B cell (primary cell): Measurements from ENCODE around the gene SLC35E2B.
"Not testable (repeated sequence)": the region's sequence is repeated elsewhere in the genome, so short reads cannot be mapped to it uniquely, and the experiment has no call there.

ENCODE experiments used
- EZH2 ChIP-seq: IDR thresholded peaks from 2 replicates; pipeline ENCODE4 v1.6.1; 2012; ENCODE audit warnings: borderline replicate concordance, low read depth, mild to moderate bottlenecking, moderate library complexity, low read length; ENCODE audit not compliant: insufficient read depth, poor library complexity, severe bottlenecking
- TF ChIP-seq, protein P1 (sequence below): fragments of 200-600 bp; IDR thresholded peaks from one replicate; pipeline ENCODE4 v1.8.0; 2022; ENCODE audit warnings: antibody characterized with exemption, mild to moderate bottlenecking

DNA sequence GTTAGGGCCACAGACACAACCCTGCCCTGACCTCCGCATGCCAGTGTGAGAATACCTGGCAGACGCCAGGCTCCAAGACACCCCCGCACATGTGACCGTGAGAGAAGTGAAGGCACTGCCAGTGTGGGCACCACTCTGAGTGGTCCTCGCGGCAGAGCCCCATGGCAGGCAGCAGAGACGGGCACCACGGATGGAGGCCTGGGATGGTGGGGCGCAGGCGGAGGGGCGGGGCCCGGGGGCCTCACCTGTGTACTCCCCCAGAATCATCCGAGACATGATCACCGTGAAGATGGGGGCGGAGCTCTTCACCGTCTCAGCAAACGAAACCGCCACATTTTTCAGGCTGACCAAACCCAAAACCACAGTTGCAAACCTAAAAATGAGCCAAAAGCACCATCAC is 17.4 kb downstream of the SLC35E2B start:
- TF ChIP-seq, protein P1, sequence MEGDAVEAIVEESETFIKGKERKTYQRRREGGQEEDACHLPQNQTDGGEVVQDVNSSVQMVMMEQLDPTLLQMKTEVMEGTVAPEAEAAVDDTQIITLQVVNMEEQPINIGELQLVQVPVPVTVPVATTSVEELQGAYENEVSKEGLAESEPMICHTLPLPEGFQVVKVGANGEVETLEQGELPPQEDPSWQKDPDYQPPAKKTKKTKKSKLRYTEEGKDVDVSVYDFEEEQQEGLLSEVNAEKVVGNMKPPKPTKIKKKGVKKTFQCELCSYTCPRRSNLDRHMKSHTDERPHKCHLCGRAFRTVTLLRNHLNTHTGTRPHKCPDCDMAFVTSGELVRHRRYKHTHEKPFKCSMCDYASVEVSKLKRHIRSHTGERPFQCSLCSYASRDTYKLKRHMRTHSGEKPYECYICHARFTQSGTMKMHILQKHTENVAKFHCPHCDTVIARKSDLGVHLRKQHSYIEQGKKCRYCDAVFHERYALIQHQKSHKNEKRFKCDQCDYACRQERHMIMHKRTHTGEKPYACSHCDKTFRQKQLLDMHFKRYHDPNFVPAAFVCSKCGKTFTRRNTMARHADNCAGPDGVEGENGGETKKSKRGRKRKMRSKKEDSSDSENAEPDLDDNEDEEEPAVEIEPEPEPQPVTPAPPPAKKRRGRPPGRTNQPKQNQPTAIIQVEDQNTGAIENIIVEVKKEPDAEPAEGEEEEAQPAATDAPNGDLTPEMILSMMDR: not testable (repeated sequence)
- TF ChIP-seq EZH2: not testable (repeated sequence)
